AG10803 (cell line): ENCODE data around the gene C1orf35.
A peak's percentile ranks its signal among the peaks of the same experiment; 100 is the strongest.

Experiments used
- DNase-seq: peaks from one replicate; pipeline ENCODE4 v3.0.0; 2010; ENCODE audit warnings: low read depth
- H3K4me3 ChIP-seq: 2 replicates; pipeline ENCODE4 v1.5.1; 2011; ENCODE audit warnings: mild to moderate bottlenecking, low read length, control low read depth
- TF ChIP-seq, protein P1 (sequence below): conservative IDR thresholded peaks from 2 replicates; pipeline ENCODE4 v1.5.1; 2011; ENCODE audit warnings: mild to moderate bottlenecking, low read length, control low read depth, inconsistent platforms

Gene C1orf35

DNA sequence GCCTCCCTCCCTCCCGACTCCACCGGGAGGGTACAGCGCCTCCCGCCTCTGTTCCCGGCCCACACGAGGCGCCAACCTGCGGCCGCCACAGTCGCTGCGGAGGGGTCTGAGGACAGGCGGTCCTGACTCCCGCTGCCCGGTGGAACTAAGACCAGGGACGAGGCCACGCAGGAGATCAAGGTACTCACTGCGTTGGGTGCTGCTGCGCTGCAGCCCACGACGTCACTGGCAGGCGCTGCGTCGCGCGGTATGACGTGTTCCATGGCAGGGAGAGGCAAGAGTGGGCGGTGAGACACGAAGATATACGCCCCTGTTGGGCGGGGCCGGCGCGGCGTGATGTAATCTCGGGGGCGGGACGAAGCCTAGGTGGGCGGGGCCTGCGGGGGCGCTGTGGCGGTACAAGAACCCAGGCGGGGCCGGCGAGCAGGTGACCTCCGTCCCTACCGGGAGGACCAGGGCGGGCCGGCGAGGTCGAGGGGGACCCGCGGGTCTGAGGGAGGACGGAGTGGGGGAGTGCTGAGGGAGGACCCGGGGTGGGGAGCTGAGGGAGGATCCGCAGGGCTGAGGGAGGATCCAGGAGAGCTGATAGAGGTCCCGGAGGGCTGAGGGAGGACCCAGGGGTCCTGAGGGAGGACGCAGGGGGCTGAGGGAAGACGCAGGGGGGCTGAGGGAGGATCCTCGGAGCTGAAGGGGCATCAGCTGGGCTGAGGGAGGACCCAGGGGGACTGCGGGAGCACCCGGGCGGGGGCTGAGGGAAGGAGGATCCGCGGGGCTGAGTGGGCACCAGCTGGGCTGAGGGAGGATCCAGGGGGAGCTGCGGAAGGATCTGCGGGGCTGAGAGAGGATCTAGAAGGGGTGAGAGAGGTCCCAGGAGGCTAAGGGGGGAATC, 6.2 kb upstream of the C1orf35 start, which contains the start of gene MRPL55:
Gene MRPL55, minus strand, starts transcription at position 227 of the 889 bp plus-strand sequence. CDS start 1,039 bp downstream, outside the sequence.
- H3K4me3 ChIP-seq = peak within 1 kb of the TSS; percentile 98
- TF ChIP-seq, protein P1, sequence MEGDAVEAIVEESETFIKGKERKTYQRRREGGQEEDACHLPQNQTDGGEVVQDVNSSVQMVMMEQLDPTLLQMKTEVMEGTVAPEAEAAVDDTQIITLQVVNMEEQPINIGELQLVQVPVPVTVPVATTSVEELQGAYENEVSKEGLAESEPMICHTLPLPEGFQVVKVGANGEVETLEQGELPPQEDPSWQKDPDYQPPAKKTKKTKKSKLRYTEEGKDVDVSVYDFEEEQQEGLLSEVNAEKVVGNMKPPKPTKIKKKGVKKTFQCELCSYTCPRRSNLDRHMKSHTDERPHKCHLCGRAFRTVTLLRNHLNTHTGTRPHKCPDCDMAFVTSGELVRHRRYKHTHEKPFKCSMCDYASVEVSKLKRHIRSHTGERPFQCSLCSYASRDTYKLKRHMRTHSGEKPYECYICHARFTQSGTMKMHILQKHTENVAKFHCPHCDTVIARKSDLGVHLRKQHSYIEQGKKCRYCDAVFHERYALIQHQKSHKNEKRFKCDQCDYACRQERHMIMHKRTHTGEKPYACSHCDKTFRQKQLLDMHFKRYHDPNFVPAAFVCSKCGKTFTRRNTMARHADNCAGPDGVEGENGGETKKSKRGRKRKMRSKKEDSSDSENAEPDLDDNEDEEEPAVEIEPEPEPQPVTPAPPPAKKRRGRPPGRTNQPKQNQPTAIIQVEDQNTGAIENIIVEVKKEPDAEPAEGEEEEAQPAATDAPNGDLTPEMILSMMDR = no peak; the same call in 1 of the 2 replicates
- peak; percentile 93 for DNase-seq

DNA sequence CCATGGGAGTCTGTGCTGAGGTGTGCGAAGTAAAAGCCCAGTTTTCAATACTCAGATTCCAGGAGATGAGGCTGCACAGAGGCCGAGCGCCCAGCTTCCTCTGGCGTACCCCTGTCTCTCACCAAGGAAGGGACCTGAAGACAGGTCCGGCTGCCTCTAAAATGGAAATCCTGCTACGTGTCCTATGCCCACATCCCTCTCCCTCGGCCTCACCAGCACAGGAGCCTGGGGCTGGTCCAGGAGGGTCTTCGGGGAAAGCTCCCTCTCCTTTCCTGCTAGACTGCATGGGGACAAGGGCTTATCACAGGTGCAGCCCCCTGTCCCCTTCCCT, 5.6 kb upstream of the C1orf35 start:
- H3K4me3 ChIP-seq = peak overlapping the region; percentile 98
- no peak for DNase-seq
- TF ChIP-seq, protein P1 = no peak

DNA sequence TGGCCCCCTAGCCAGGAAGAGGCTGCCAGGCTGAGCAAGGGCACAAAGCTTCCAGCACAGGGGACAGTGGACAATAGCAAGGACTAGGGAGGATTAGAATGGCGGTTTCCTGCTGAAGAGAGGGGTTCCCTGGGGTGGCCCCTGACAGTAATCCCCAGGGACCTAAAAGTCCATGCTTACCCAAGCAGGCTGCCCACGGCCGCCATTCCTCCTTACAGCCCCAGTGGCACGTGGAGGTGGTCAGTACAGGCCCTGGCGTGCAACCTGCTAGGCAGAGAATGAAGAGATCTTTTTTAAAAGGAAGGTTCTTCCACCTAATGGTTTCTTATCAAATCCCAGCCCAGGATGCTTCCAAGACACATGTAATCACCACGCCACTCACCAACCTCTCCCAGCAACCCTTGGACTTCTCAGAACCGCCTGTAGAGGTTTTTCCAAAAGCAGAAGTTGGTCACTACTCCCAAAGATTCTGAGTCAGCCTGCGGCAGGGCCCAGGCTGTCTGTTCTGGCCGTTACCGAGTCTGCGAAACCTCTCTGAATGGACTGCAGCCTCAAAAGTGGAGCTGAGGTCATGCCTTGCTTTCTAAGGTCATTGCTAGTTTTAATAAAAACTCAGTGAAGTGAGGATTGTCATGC, 5.0 kb upstream of the C1orf35 start:
- peak overlapping the region; percentile 98 for H3K4me3 ChIP-seq
- TF ChIP-seq, protein P1 = no peak
- no peak for DNase-seq

DNA sequence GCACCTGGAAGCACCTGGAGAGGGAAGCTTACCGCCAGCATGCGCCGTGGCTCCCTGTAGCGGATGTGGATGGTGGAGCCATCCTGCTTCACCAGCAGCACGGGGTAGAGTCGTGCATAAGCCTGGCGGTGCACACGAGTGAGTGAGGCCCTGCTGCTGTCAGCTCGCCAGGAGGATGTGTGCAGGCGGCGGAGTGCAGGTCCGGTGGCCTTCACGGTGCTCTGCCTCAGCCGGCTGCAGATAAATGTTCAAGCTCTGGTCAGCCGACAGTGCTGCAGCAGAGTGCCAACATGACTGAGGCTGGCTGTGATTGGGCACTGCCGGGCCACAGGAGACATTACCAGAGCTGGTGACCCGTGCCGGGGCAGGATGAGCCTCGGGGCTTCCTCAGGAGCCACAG, 4.5 kb upstream of the C1orf35 start:
- no peak for DNase-seq
- no peak overlapping the region for H3K4me3 ChIP-seq
- TF ChIP-seq, protein P1 = no peak

DNA sequence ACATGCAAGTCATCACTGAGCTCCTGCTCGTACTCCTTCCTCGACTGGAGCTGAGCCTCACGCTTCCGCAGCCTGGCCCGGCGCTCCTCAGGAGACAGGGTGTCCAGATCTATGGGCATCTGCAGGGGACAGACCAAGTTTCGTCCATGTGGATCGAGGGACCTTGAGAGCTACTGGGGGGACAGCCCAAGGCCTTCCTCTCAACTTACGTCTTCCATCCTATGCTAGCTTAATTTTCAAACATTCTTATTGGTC, 3.6 kb upstream of the C1orf35 start:
- TF ChIP-seq, protein P1 = no peak
- DNase-seq = no peak
- no peak overlapping the region for H3K4me3 ChIP-seq

DNA sequence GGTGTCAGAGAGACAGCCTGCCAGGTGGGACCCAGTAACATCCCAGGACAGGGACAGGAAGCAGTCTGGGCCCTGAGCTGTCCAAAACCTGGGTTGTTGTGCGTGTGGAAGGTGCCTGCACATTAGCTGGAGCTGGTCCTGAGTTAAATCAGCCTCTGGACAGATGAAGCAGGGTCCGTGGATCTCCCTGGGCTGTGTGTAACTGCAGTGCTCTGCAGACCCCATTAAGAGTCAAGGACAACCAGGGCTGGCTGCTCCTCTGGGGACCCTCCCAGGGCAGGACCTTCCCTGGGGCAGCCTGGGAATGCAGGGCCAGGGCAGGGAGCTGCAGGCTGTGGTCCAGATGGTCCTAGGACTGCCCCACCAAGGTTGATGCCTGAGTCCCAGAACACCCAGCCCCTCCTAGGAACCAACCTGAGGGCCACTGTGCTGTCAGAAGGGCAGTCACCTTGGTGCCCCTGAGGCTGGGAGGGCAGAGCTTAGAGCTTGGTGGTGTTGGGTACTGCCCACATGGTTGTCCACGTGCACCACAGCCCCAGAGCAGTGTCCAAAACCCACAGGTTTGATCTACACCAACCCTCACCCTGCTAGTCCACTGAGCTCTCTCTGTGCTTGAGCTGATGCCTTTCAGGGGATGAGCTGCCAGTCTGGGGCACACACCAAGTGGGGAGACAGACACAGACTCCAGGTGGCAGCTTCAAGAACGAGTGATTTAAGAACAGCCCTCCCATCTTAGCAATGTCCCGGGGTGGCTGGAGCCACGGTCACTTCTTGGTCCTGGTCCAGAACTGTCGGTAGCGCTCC, 3.1 kb upstream of the C1orf35 start:
- TF ChIP-seq, protein P1 = no peak
- no peak overlapping the region for H3K4me3 ChIP-seq
- DNase-seq = no peak
